Uterus (tissue), 2 donors: ENCODE measurements around the gene NIBAN1.

Experiments used
- CTCF ChIP-seq, 4 experiments: fragments of 200-600 bp in 2 of 4; fragments of 450-650 bp in 2 of 4; sonication (generic) in 2 of 4; IDR thresholded peaks; one replicate each; pipeline ENCODE4 v1.5.1; 2016 to 2019; ENCODE audit warnings: antibody characterized with exemption in 4 of 4, mild to moderate bottlenecking in 2 of 4, moderate library complexity in 1 of 4
- POLR2A ChIP-seq, 2 donors: fragments of 450-650 bp; IDR thresholded peaks; one replicate each; pipeline ENCODE4 v1.6.1; 2016; ENCODE audit warnings: antibody characterized with exemption in 2 of 2, mild to moderate bottlenecking in 1 of 2, moderate library complexity in 1 of 2

GRCh38 chr1:184966989-184967388, 7.3 kb downstream of the NIBAN1 start:
- TF ChIP-seq CTCF (IDR thresholded peaks at IDR 0.05) (no peak), POLR2A (IDR thresholded peaks at IDR 0.05) (no peak)
